ENCODE data around the gene C2orf42.
"Not testable (repeated sequence)": the region's sequence is repeated elsewhere in the genome, so short reads cannot be mapped to it uniquely, and the experiment has no call there.

C2orf42 gene

GRCh38 chr2:70140791-70141211 is 50.0 kb downstream of the C2orf42 start:
- no peaks in the 10 kb centered on the region for H3K9me3 ChIP-seq (replicated peaks in 1 of 11)
- H3K4me1 ChIP-seq, result peaks cover 66 to 79% (median 71%) of the 10 kb centered on the region in 10 experiments
- no peaks in the 10 kb centered on the region for H3K27me3 ChIP-seq
- H4K20me1 ChIP-seq, result no peaks in the 10 kb centered on the region
- TF ChIP-seq Cebpa-rat (IDR thresholded peaks at IDR 0.05), result no peak
- H3K4me3 ChIP-seq, result peak overlapping the region in 5 of 10 experiments; percentile 59 to 73 (median 67); a peak in 7 of 20 replicates
- no peaks in the 10 kb centered on the region for H3K36me3 ChIP-seq
- peak overlapping the region; percentile 97 to 100 (median 100) for H3K27ac ChIP-seq
- peak overlapping the region; percentile 81 to 98 (median 90) for H3K4me2 ChIP-seq
- peak overlapping the region; percentile 92 to 99 (median 98) for H3K9ac ChIP-seq

GRCh38 chr2:70134323-70134983 is 56.4 kb downstream of the C2orf42 start:
- H3K27me3 ChIP-seq; H3K9me3 ChIP-seq (replicated peaks in 1 of 11); H4K20me1 ChIP-seq; H3K4me3 ChIP-seq; H3K36me3 ChIP-seq: not testable (repeated sequence)
- TF ChIP-seq Cebpa-rat (IDR thresholded peaks at IDR 0.05), result 0 out of 22 replicates have a peak, but pooled peaks of 1 of the 11 experiments have one; percentile 26
- Histone ChIP-seq H3K4me1 (peaks cover 85 to 100% (median 96%) of the 10 kb centered on the region in 10 experiments), H3K27ac (peak overlapping the region; percentile 87 to 100 (median 93)), H3K9ac (peak overlapping the region; percentile 78 to 89 (median 86); a peak in 19 of 22 replicates), H3K4me2 (peak overlapping the region; percentile 79 to 97 (median 88))

- Histone ChIP-seq H3K4me3 (peak overlapping the region in 8 of 10 experiments; percentile 50 to 63 (median 58); a peak in 10 of 20 replicates), H3K9ac (peak overlapping the region; percentile 78 to 89 (median 86))
These were observed 57.1 kb downstream of the C2orf42 start for GRCh38 chr2:70133491-70134322.

GRCh38 chr2:70133127-70133452 is 57.7 kb downstream of the C2orf42 start:
- H4K20me1 ChIP-seq, result no peaks in the 10 kb centered on the region
- H3K9ac ChIP-seq, result peak overlapping the region; percentile 78 to 89 (median 86)
- H3K27ac ChIP-seq, result peak overlapping the region; percentile 87 to 100 (median 93)
- no peaks in the 10 kb centered on the region for H3K9me3 ChIP-seq (replicated peaks in 1 of 11)
- H3K4me3 ChIP-seq, result peak overlapping the region; percentile 30 to 63 (median 55); a peak in 18 of 20 replicates
- H3K4me2 ChIP-seq, result peak overlapping the region; percentile 79 to 97 (median 88)
- no peak for TF ChIP-seq Cebpa-rat (IDR thresholded peaks at IDR 0.05)
- peaks cover 88 to 100% (median 94%) of the 10 kb centered on the region in 10 experiments for H3K4me1 ChIP-seq
- H3K27me3 ChIP-seq, result no peaks in the 10 kb centered on the region
- H3K36me3 ChIP-seq, result no peaks in the 10 kb centered on the region

More at GRCh38 chr2:70133491-70134322, 57.1 kb downstream of the C2orf42 start:
- peak overlapping the region; percentile 79 to 97 (median 88) for H3K4me2 ChIP-seq
- no peak for TF ChIP-seq Cebpa-rat (IDR thresholded peaks at IDR 0.05)
- H3K27ac ChIP-seq, result peak overlapping the region; percentile 87 to 100 (median 93)
- H3K36me3 ChIP-seq, result no peaks in the 10 kb centered on the region
- no peaks in the 10 kb centered on the region for H4K20me1 ChIP-seq
- H3K27me3 ChIP-seq, result no peaks in the 10 kb centered on the region
- peaks cover 85 to 100% (median 94%) of the 10 kb centered on the region in 10 experiments for H3K4me1 ChIP-seq
- no peaks in the 10 kb centered on the region for H3K9me3 ChIP-seq (replicated peaks in 1 of 11)

GRCh38 chr2:70132244-70133126 is 58.3 kb downstream of the C2orf42 start:
- no peaks in the 10 kb centered on the region for H3K36me3 ChIP-seq
- peak overlapping the region; percentile 87 to 100 (median 93) for H3K27ac ChIP-seq
- H3K9me3 ChIP-seq (replicated peaks in 1 of 11), result no peaks in the 10 kb centered on the region
- no peak for TF ChIP-seq Cebpa-rat (IDR thresholded peaks at IDR 0.05)
- no peaks in the 10 kb centered on the region for H3K27me3 ChIP-seq
- peak overlapping the region; percentile 30 to 63 (median 55); a peak in 19 of 20 replicates for H3K4me3 ChIP-seq
- H3K4me1 ChIP-seq, result peaks cover 88 to 100% (median 94%) of the 10 kb centered on the region in 10 experiments
- H4K20me1 ChIP-seq, result no peaks in the 10 kb centered on the region
- H3K4me2 ChIP-seq, result peak overlapping the region; percentile 79 to 97 (median 88)
- peak overlapping the region; percentile 78 to 89 (median 86) for H3K9ac ChIP-seq

GRCh38 chr2:70131344-70132143 is 59.3 kb downstream of the C2orf42 start:
- H3K4me1 ChIP-seq, result peaks cover 88 to 100% (median 94%) of the 10 kb centered on the region in 10 experiments
- not testable (repeated sequence) for H3K27me3 ChIP-seq; H4K20me1 ChIP-seq; H3K36me3 ChIP-seq; H3K9me3 ChIP-seq (replicated peaks in 1 of 11)
- peak overlapping the region; percentile 78 to 89 (median 86) for H3K9ac ChIP-seq
- peak overlapping the region; percentile 87 to 100 (median 93) for H3K27ac ChIP-seq
- H3K4me3 ChIP-seq, result peak overlapping the region; percentile 30 to 63 (median 55); a peak in 18 of 20 replicates
- H3K4me2 ChIP-seq, result peak overlapping the region; percentile 79 to 97 (median 88)

- Histone ChIP-seq H3K9ac (peak overlapping the region; percentile 8 to 56 (median 31); a peak in 15 of 22 replicates), H3K4me1 (peaks cover 78 to 89% (median 85%) of the 10 kb centered on the region in 10 experiments), H3K27me3 (no peaks in the 10 kb centered on the region), H3K36me3 (no peaks in the 10 kb centered on the region), H3K4me3 (no peak overlapping the region), H3K27ac (peak overlapping the region in 10 of 11 experiments; percentile 16 to 100 (median 42); a peak in 17 of 22 replicates), H4K20me1 (no peaks in the 10 kb centered on the region), H3K4me2 (peak overlapping the region; percentile 88 to 98 (median 91)), H3K9me3 (replicated peaks in 1 of 11) (no peaks in the 10 kb centered on the region)
- TF ChIP-seq Cebpa-rat (IDR thresholded peaks at IDR 0.05), result no peak
These were observed 62.8 kb downstream of the C2orf42 start for GRCh38 chr2:70128005-70128404.

GRCh38 chr2:70126413-70126812 is 64.4 kb downstream of the C2orf42 start:
- Histone ChIP-seq H4K20me1 (no peaks in the 10 kb centered on the region), H3K4me3 (no peak overlapping the region), H3K36me3 (no peaks in the 10 kb centered on the region), H3K4me1 (peaks cover 84 to 92% (median 88%) of the 10 kb centered on the region in 10 experiments), H3K9me3 (replicated peaks in 1 of 11) (no peaks in the 10 kb centered on the region), H3K9ac (peak overlapping the region; percentile 94 to 100 (median 98); a peak in 18 of 22 replicates), H3K27me3 (no peaks in the 10 kb centered on the region), H3K27ac (peak overlapping the region; percentile 98 to 100 (median 100)), H3K4me2 (peak overlapping the region; percentile 88 to 98 (median 91))
- no peak for TF ChIP-seq Cebpa-rat (IDR thresholded peaks at IDR 0.05)

Measured in BLaER1 treated with 17β-estradiol and CSF1 and Interleukin-3, amounts not matched to agents 10 nM and 100 nM (cell line).